AG09309 (cell line): ENCODE measurements around the gene EXOSC10.
"Not testable (repeated sequence)": the region's sequence is repeated elsewhere in the genome, so short reads cannot be mapped to it uniquely, and the experiment has no call there.

Source experiments
- DNase-seq: peaks from one replicate; pipeline ENCODE4 v3.0.0-alpha.2; 2010; ENCODE audit warnings: low read depth
- H3K4me3 ChIP-seq: 2 replicates; pipeline ENCODE4 v1.5.1; 2011; ENCODE audit warnings: mild to moderate bottlenecking, low read depth, low read length, moderate library complexity; ENCODE audit not compliant: control insufficient read depth
- TF ChIP-seq, protein P1 (sequence below): IDR thresholded peaks from 2 replicates; pipeline ENCODE4 v1.5.1; 2011; ENCODE audit warnings: mild to moderate bottlenecking, low read depth, low read length, inconsistent platforms; ENCODE audit not compliant: insufficient read depth, control insufficient read depth; ENCODE audit errors: missing control alignments

The EXOSC10 gene

DNA sequence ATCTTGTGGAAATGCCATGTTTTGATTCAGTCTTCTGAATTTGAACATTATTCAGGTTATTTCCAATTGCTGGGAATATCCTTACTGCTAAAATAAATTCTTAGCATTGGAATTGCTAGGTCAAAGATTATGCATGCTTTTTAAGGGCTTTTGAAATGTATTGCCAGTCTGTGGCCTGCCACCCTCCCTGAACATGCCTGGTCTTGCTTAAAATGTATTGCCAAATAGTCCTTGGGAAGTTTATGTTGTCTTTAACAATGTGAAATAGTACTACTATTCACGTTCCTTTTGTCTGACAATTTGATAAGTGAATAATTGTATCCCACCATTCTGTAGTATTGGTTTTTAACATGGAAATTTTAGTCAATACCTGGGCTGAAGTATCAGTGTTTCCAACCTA, 73.6 kb downstream of the EXOSC10 start:
- DNase-seq: no peak
- TF ChIP-seq, protein P1, sequence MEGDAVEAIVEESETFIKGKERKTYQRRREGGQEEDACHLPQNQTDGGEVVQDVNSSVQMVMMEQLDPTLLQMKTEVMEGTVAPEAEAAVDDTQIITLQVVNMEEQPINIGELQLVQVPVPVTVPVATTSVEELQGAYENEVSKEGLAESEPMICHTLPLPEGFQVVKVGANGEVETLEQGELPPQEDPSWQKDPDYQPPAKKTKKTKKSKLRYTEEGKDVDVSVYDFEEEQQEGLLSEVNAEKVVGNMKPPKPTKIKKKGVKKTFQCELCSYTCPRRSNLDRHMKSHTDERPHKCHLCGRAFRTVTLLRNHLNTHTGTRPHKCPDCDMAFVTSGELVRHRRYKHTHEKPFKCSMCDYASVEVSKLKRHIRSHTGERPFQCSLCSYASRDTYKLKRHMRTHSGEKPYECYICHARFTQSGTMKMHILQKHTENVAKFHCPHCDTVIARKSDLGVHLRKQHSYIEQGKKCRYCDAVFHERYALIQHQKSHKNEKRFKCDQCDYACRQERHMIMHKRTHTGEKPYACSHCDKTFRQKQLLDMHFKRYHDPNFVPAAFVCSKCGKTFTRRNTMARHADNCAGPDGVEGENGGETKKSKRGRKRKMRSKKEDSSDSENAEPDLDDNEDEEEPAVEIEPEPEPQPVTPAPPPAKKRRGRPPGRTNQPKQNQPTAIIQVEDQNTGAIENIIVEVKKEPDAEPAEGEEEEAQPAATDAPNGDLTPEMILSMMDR: no peak

DNA sequence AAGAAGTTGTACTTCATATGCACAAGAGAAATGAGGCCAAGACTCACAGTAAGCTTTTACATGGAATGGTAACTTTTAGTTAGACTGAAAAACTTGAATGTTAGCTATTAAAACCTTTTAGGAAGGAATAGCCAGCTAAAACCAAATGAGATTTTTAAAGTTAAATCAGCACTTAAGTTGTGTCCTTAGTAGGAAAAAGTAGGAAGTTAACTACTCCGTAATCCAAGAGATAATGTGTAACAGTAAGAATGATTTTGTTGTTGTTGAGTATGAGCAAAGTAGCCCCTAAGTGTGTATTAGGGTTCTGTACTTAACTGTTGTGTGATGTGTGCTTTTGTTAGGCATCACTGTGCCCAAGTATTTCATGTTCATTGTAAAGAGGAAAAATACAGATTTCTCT, 74.1 kb downstream of the EXOSC10 start:
- TF ChIP-seq, protein P1: no peak
- no peak overlapping the region for H3K4me3 ChIP-seq
- DNase-seq: no peak

More for the DNA sequence above, 73.6 kb downstream of the EXOSC10 start:
- H3K4me3 ChIP-seq: no peak overlapping the region

DNA sequence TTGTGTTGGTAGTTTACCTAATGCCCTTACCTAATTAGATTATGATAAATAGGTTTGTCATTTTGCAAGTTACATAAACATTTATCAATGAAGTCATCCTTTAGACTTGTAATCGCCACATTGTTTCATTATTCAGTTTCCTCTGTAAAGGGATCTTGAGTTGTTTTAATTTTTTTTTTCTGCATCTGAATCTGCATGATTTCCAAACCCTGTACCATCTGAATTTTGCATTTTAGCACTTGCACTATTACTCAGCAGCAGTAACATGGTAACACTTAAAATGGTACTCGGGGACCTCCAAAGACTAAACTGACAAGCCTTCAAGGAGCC, 74.8 kb downstream of the EXOSC10 start:
- no peak overlapping the region for H3K4me3 ChIP-seq
- DNase-seq: no peak
- TF ChIP-seq, protein P1: no peak

DNA sequence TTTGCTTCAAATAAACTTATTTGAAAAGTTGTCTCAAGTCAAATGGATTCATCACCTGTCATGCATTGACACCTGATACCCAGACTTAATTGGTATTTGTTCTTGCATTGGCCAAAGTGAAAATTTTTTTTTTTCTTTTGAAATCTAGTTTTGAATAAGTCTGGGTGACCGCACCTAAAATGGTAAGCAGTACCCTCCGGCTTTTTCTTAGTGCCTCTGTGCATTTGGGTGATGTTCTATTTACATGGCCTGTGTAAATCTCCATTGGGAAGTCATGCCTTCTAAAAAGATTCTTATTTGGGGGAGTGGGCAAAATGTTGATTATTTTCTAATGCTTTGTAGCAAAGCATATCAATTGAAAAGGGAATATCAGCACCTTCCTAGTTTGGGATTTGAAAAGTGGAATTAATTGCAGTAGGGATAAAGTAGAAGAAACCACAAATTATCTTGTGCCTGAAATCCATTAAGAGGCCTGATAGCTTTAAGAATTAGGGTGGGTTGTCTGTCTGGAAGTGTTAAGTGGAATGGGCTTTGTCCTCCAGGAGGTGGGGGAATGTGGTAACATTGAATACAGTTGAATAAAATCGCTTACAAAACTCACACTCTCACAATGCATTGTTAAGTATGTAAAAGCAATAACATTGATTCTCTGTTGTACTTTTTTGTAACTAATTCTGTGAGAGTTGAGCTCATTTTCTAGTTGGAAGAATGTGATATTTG, 75.4 kb downstream of the EXOSC10 start:
- DNase-seq: no peak
- no peak overlapping the region for H3K4me3 ChIP-seq
- TF ChIP-seq, protein P1: no peak

DNA sequence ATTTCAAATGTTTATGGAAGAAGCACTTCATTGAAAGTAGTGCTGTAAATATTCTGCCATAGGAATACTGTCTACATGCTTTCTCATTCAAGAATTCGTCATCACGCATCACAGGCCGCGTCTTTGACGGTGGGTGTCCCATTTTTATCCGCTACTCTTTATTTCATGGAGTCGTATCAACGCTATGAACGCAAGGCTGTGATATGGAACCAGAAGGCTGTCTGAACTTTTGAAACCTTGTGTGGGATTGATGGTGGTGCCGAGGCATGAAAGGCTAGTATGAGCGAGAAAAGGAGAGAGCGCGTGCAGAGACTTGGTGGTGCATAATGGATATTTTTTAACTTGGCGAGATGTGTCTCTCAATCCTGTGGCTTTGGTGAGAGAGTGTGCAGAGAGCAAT, 76.5 kb downstream of the EXOSC10 start:
- TF ChIP-seq, protein P1: no peak
- no peak for DNase-seq
- no peak overlapping the region for H3K4me3 ChIP-seq

DNA sequence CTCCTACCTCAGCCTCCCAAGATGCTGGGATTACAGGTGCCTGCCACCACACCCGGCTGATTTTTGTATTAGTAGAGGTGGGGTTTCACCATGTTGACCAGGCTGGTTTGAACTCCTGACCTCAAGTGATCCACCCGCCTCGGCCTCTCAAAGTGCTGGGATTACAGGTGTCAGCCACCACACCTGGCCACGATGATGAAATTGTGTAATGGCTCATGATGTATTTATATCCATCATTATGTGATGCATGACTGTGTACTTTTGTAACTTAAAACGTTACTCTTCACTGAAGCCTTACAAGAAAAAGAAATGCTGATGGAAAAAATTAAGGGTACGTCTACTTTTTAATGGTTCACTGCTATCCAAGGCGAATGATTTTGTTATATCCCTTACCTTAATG, 79.7 kb downstream of the EXOSC10 start:
- TF ChIP-seq, protein P1: no peak
- no peak overlapping the region for H3K4me3 ChIP-seq
- DNase-seq: no peak

DNA sequence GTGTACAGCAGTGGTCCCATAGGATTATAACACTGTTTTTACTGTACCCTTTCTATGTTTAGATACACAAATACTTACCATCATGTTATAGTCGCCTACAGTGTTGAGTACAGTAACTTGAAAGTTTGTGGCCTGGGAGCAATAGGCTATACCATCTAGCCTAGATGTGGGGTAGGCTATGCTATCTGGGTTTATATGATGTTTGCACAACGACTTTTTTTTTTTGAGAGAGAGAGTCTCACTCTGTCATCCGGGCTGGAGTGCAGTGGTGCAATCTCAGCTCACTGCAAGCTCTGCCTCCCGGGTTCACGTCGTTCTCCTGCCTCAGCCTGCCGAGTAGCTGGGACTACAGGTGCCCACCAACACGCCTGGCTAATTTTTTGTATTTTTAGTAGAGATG, 80.3 kb downstream of the EXOSC10 start:
- H3K4me3 ChIP-seq: not testable (repeated sequence)

More for the DNA sequence above, 80.3 kb downstream of the EXOSC10 start:
- not testable (repeated sequence) for DNase-seq
